HepG2 (cell line): Measurements from ENCODE around the gene NPC1. TPM values are rescaled to one million over a fixed set of nuclear protein-coding genes. Genes with fewer than 3 reads are reported as not detected.
A peak's percentile ranks its signal among the peaks of the same experiment; 100 is the strongest.

Experiments
- BATF2 ChIP-seq: sonication (generic); formaldehyde crosslinking; IDR thresholded peaks from 2 replicates; pipeline ENCODE4 v1.8.0; 2022; ENCODE audit warnings: mild to moderate bottlenecking, missing genetic modification reagents, moderate library complexity
- FOSL2 ChIP-seq: sonication (generic); formaldehyde crosslinking; IDR thresholded peaks from 2 replicates; pipeline ENCODE4 v1.4.0; 2020; ENCODE audit warnings: missing genetic modification reagents
- FOXO1 ChIP-seq: sonication (generic); formaldehyde crosslinking; IDR thresholded peaks from 2 replicates; pipeline ENCODE4 v1.4.0; 2020; ENCODE audit warnings: missing genetic modification reagents
- GLI4 ChIP-seq: sonication (generic); formaldehyde crosslinking; IDR thresholded peaks from 2 replicates; pipeline ENCODE4 v1.5.1; 2020; ENCODE audit warnings: missing genetic modification reagents, mild to moderate bottlenecking, moderate library complexity, borderline replicate concordance
- MAZ ChIP-seq, 2 experiments: sonication (generic) in 1 of 2; formaldehyde crosslinking in 1 of 2; IDR thresholded peaks; 2 replicates each; pipeline versions ENCODE4 v1.5.0 to v1.6.1; 2012 to 2020; ENCODE audit warnings: low read depth in 2 of 2, mild to moderate bottlenecking in 2 of 2, borderline replicate concordance in 1 of 2, improper control_type of control experiment in 1 of 2, low read length in 1 of 2, missing genetic modification reagents in 1 of 2, moderate library complexity in 1 of 2
- MED8 ChIP-seq: sonication (generic); formaldehyde crosslinking; IDR thresholded peaks from 2 replicates; pipeline ENCODE4 v1.8.1; 2023; ENCODE audit warnings: mild to moderate bottlenecking, missing genetic modification reagents; ENCODE audit not compliant: insufficient replicate concordance
- PLSCR1 ChIP-seq: sonication (generic); formaldehyde crosslinking; IDR thresholded peaks from 2 replicates; pipeline ENCODE4 v1.5.0; 2020; ENCODE audit warnings: missing genetic modification reagents, mild to moderate bottlenecking, borderline replicate concordance
- RBFOX2 ChIP-seq: fragments of 200-400 bp; formaldehyde crosslinking; IDR thresholded peaks from 2 replicates; pipeline ENCODE4 v1.6.1; 2017; ENCODE audit warnings: low read depth, mild to moderate bottlenecking, low read length
- RFXAP ChIP-seq: sonication (generic); formaldehyde crosslinking; IDR thresholded peaks from 2 replicates; pipeline ENCODE4 v1.4.0; 2020; ENCODE audit warnings: missing genetic modification reagents, borderline replicate concordance
- RXRA ChIP-seq: sonication (generic); formaldehyde crosslinking; IDR thresholded peaks from 2 replicates; pipeline ENCODE4 v1.5.1; 2020; ENCODE audit warnings: missing genetic modification reagents
- SATB2 ChIP-seq: sonication (generic); formaldehyde crosslinking; IDR thresholded peaks from 2 replicates; pipeline ENCODE4 v1.5.0; 2020; ENCODE audit warnings: missing genetic modification reagents
- SIX4 ChIP-seq: sonication (generic); formaldehyde crosslinking; IDR thresholded peaks from 2 replicates; pipeline ENCODE4 v1.4.0; 2020; ENCODE audit warnings: missing genetic modification reagents
- SMAD1 ChIP-seq: sonication (generic); formaldehyde crosslinking; IDR thresholded peaks from 2 replicates; pipeline ENCODE4 v1.4.0; 2020; ENCODE audit warnings: missing genetic modification reagents, low read depth, mild to moderate bottlenecking, borderline replicate concordance
- SP1 ChIP-seq, 2 experiments: fragments of 450-650 bp in 1 of 2; sonication (generic) in 1 of 2; formaldehyde crosslinking in 1 of 2; IDR thresholded peaks; 2 replicates each; pipeline versions ENCODE4 v1.4.0 to v1.6.1; 2016 to 2020; ENCODE audit warnings: missing genetic modification reagents in 1 of 2
- ZBTB43 ChIP-seq: sonication (generic); formaldehyde crosslinking; conservative IDR thresholded peaks from 2 replicates; pipeline ENCODE4 v1.4.0; 2020; ENCODE audit warnings: missing genetic modification reagents
- ZFP62 ChIP-seq: sonication (generic); formaldehyde crosslinking; IDR thresholded peaks from 2 replicates; pipeline ENCODE4 v1.4.0; 2020; ENCODE audit warnings: missing genetic modification reagents
- ZKSCAN8 ChIP-seq: IDR thresholded peaks from 2 replicates; pipeline ENCODE4 v1.6.1; 2016; ENCODE audit warnings: borderline replicate concordance, missing genetic modification reagents, missing compliant biosample characterization
- ZNF232 ChIP-seq: sonication (generic); formaldehyde crosslinking; IDR thresholded peaks from 2 replicates; pipeline ENCODE4 v1.4.0; 2020; ENCODE audit warnings: missing genetic modification reagents, borderline replicate concordance
- ZNF430 ChIP-seq: sonication (generic); formaldehyde crosslinking; IDR thresholded peaks from 2 replicates; pipeline ENCODE4 v1.9.0; 2021; ENCODE audit warnings: mild to moderate bottlenecking, missing genetic modification reagents
- ZNF644 ChIP-seq: IDR thresholded peaks from 2 replicates; pipeline ENCODE4 v1.6.1; 2016; ENCODE audit warnings: low read depth
- ZNF710 ChIP-seq: sonication (generic); formaldehyde crosslinking; IDR thresholded peaks from 2 replicates; pipeline ENCODE4 v1.5.0; 2020; ENCODE audit warnings: mild to moderate bottlenecking, missing genetic modification reagents, borderline replicate concordance
- polyA plus RNA-seq, 8 experiments: library from polyadenylated mRNA; depleted of rRNA in 3 of 8; stranded (reverse) in 7 of 8; unstranded in 1 of 8; fragments of >200 nt; fragmentation: Illumina TruSeq in 4 of 8; extraction: Trizol in 4 of 8; gene quantifications; 2 replicates each; pipeline versions ENCODE4 v1.2.1 to v1.2.3, GENCODE V29; 2011 to 2016; ENCODE audit warnings: low read depth in 4 of 8, missing spikeins in 1 of 8, mixed read lengths in 1 of 8; ENCODE audit not compliant: insufficient read depth in 1 of 8
- total RNA-seq, 5 experiments: library from RNA; depleted of rRNA; stranded (reverse); fragments of >200 nt; fragmentation: Illumina TruSeq; extraction: Trizol; gene quantifications; 2 replicates each; pipeline ENCODE4 v1.2.3, GENCODE V29; 2016; ENCODE audit warnings: low read depth in 1 of 5
- TF ChIP-seq, protein P1 (sequence below): sonication (generic); formaldehyde crosslinking; IDR thresholded peaks from 2 replicates; pipeline ENCODE4 v1.4.0; 2020; ENCODE audit warnings: missing genetic modification reagents

Gene NPC1
- total and polyA plus RNA-seq, 2 of the 13 experiments (the other 11 are each of a cell fraction or from before 2014, with no cell fraction given) = 46.5 to 114 TPM

- peak; percentile 78; the same call in 1 of the 2 replicates for TF ChIP-seq ZNF710
- peak; percentile 90; the same call in 1 of the 2 replicates for TF ChIP-seq ZNF430
- peak; percentile 87; the same call in 1 of the 2 replicates for TF ChIP-seq FOXO1 (CRISPR knock-in tag)
- TF ChIP-seq FOSL2 (CRISPR knock-in tag) = peak; percentile 76
- no peak for TF ChIP-seq GLI4
- TF ChIP-seq, protein P1, sequence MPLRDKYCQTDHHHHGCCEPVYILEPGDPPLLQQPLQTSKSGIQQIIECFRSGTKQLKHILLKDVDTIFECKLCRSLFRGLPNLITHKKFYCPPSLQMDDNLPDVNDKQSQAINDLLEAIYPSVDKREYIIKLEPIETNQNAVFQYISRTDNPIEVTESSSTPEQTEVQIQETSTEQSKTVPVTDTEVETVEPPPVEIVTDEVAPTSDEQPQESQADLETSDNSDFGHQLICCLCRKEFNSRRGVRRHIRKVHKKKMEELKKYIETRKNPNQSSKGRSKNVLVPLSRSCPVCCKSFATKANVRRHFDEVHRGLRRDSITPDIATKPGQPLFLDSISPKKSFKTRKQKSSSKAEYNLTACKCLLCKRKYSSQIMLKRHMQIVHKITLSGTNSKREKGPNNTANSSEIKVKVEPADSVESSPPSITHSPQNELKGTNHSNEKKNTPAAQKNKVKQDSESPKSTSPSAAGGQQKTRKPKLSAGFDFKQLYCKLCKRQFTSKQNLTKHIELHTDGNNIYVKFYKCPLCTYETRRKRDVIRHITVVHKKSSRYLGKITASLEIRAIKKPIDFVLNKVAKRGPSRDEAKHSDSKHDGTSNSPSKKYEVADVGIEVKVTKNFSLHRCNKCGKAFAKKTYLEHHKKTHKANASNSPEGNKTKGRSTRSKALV (CRISPR knock-in tag) = peak; percentile 54
- TF ChIP-seq PLSCR1 (CRISPR knock-in tag) = no peak; the same call in 1 of the 2 replicates
- no peak for TF ChIP-seq SMAD1 (CRISPR knock-in tag)
- TF ChIP-seq SATB2 = no peak
- TF ChIP-seq ZNF644 (CRISPR knock-in tag) = peak; percentile 44; the same call in 1 of the 2 replicates
- peak; percentile 66; the same call in 1 of the 2 replicates for TF ChIP-seq ZNF232 (CRISPR knock-in tag)
- 0 out of 2 replicates have a peak, but pooled peaks have one; percentile 61 for TF ChIP-seq RFXAP
- TF ChIP-seq RBFOX2 = no peak
- TF ChIP-seq MAZ (IDR thresholded peaks at IDR 0.05; ENCODE audit: borderline replicate concordance, low read depth, low read length) = no peak
- peak; percentile 52; the same call in 1 of the 2 replicates for TF ChIP-seq MAZ (CRISPR knock-in tag; IDR thresholded peaks at IDR 0.05; ENCODE audit: low read depth)
- TF ChIP-seq ZBTB43 (CRISPR knock-in tag) = peak; percentile 65; the same call in 1 of the 2 replicates
- peak; percentile 93 for TF ChIP-seq RXRA (CRISPR knock-in tag)
- TF ChIP-seq MED8 = no peak
- 0 out of 2 replicates have a peak, but pooled peaks have one; percentile 17 for TF ChIP-seq SIX4
- peak; percentile 66; the same call in 1 of the 2 replicates for TF ChIP-seq ZKSCAN8 (CRISPR knock-in tag)
- no peak for TF ChIP-seq SP1 (IDR thresholded peaks at IDR 0.05)
- no peak for TF ChIP-seq SP1 (CRISPR knock-in tag; IDR thresholded peaks at IDR 0.05)
- TF ChIP-seq BATF2 = no peak
- TF ChIP-seq ZFP62 (CRISPR knock-in tag) = no peak
These were observed 30.0 kb downstream of the NPC1 start (continued) for GRCh38 chr18:23556145-23556780.
